Endometrium (tissue), 2 donors: ENCODE measurements around the gene SUPT3H.

Source experiments
- FAIRE-seq: peaks from 2 replicates; lab custom pipeline; 2012; peaks lifted over from hg19 to GRCh38; lab: Jason Lieb, UNC
- donor health status: control.
- donor health status: control.

SUPT3H gene

GRCh38 chr6:44788387-44788981 lies 589.2 kb downstream of the SUPT3H start:
- FAIRE-seq: no peak

GRCh38 chr6:44787254-44787834 lies 590.4 kb downstream of the SUPT3H start:
- FAIRE-seq: no peak

- FAIRE-seq: no peak
Observed at GRCh38 chr6:44785130-44785529, 592.6 kb downstream of the SUPT3H start.

- FAIRE-seq: no peak
Observed at GRCh38 chr6:44784195-44784594, 593.5 kb downstream of the SUPT3H start.

GRCh38 chr6:44782892-44783291 lies 594.8 kb downstream of the SUPT3H start:
- no peak for FAIRE-seq

- no peak for FAIRE-seq
Observed at GRCh38 chr6:44781912-44782597, 595.7 kb downstream of the SUPT3H start.

- FAIRE-seq: no peak
Observed at GRCh38 chr6:44780161-44780560, 597.6 kb downstream of the SUPT3H start.

- no peak for FAIRE-seq
Observed at GRCh38 chr6:44779130-44779826, 598.5 kb downstream of the SUPT3H start.
